ENCODE data around the gene PURB.
"Not testable (repeated sequence)": the region's sequence is repeated elsewhere in the genome, so short reads cannot be mapped to it uniquely, and the experiment has no call there.

PURB gene

DNA sequence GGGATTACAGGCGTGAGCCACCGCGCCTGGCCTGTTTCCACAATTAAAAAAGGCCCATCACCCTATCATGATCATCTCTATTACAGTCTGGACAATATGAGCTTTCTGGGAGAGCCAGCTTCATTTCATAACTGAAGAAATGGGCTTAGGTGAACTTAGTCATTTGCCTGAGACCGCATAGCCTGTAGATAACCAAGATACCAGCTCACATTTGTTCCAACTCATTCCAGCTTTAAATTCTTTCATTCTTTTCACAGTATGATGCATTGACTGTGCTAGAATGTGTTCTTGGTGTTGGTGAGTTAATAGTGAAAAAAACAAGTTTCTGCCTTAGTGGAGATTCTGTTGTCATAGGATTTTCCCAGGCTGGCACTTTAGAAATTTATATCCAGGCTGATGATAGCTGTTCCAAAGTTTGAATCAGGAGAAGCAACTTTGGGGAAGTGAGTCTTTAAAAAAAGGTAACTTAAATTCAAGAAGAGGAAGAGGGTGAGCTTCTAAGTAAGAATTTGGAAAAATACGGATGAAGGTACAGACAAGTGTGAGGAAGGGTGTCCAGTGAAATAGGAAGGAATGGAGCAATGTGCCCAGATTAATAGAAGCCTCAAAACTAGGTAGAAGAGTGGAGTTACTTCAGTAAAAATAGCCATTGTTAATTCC is 35.3 kb downstream of the PURB start:
- DNase-seq: no peak

DNA sequence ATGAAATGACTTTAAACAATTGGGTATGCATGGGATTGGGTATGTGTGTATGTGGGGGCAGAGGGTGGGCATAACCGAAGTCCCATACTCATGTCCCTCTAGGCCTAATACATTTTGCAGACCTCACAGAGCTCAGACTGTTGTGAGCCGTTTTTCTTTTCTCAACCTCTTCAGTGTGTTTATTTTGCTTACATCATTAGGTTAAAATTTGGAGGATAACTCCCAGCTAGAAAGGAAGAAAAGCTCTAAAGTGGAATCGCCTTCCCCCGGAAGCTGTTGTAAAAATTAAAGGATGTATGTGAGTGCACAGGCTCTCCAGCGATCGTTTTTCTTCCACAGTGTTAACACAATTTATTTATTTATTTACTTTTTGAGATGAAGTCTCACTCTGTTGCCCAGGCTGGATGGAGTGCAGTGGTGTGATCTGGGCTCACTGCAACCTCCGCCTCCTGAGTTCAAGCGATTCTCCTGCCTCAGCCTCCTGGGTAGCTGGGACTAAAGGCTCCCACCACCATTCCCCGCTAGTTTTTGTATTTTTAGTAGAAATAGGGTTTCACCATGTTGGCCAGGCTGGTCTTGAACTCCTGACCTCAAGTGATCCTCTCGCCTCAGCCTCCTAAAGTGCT is 36.0 kb downstream of the PURB start:
- no peak for DNase-seq

DNA sequence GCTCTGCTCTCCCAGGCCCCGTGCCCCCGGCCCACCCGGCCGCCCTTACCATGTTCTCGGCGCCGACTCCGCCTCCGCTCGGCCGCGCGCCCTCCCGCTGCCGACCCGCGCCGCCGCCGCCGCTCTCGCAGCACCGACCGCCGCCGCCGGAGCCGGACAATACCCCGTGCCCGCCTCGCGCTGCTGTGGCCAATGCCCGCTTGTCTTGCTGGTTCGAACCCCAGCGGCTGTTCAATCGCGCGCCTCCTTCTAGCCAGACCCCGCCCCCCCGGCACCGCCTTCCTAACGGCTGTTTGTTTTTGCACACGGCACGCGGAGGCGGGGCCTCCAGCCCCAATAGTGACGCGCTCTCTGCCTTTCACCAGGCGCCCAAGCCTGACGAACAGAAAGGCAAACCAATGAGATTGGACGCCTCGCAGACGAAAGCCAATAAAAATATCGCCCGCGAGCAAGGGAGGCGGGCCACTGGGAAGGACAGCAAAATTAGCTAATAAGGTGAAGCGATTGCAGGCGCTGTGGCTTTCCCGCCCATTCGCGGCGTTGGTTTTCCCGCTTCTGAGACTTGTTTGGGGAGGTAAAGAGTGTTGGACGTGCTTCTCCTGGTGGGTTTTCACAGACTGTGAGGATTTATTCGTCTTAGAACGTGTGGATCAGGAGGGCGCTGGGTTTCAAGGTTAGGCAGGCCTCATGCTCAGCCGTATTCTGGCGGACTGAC is 37.3 kb downstream of the PURB start, which contains the start of gene H2AZ2:
Gene H2AZ2 (minus strand): TSS at position 168 of the 715 bp plus-strand sequence. CDS start 116 bp downstream, at position 52.
- peak; percentile 99 for DNase-seq

DNA sequence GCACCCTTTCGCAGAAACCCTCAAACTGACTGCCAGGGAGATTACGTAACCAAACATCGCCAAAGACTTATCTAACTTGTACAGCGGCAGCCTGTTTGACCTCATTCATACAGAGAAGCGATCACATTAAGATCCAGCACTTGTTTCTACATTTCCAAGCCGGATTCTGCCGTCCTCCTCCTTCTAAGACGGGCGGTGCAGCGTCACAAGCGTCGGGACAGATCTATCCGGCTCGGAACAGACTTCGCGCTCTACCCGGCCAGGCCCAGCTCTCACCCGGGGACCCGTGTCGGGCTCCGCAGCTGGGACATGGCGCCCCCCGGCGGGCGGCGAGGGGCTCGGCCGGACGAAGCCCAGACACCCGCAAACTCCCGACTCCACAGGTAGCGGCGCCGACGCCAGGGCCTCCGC is 37.8 kb downstream of the PURB start:
- peak; percentile 75 for DNase-seq

DNA sequence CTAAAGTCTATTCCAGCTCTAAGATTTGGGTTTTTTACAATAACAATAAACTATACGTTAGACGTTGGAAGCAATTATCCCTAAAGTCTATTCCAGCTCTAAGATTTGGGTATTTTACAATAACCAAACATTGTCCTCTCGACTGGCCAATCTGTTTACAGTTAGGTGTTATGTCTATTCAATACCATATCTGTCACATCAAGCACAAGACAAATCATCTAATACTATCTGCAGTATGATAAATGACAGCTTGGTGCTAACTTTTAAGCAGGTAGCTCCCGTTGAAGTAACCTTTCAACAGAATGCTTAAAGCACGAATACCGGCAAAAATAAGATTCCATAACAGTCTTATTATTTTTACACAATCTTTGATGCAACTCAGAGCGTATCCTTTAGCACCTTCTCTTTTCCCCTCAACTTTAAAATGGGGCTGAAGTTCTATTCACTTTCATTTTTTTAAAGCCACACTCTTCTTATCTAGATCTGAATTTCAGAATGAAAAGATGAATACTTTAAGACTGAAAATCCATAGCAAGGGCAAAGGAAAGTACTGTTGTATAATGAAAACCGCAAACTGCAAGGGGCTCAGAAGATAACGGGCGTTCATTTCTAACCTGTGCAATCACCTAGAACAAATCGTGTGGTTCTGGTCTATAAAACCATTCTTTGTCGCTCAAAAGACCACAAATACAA is 38.4 kb downstream of the PURB start:
- DNase-seq: no peak

DNA sequence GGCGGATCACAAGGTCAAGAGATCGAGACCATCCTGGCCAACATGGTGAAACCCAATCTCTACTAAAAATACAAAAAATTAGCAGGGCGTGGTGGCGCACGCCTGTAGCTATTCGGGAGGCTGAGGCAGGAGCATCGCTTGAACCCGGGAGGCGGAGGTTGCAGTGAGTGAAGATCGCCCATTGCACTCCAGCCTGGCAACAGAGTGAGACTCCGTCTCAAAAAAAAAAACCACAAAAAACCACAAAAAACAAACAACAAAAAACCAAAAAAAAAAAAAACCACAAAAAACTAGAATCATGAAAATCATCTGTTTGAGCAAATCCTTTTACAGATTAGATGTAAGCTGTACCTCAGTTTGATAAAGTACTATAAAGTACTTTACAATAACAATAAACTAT is 38.9 kb downstream of the PURB start:
- peak; percentile 18 for DNase-seq

DNA sequence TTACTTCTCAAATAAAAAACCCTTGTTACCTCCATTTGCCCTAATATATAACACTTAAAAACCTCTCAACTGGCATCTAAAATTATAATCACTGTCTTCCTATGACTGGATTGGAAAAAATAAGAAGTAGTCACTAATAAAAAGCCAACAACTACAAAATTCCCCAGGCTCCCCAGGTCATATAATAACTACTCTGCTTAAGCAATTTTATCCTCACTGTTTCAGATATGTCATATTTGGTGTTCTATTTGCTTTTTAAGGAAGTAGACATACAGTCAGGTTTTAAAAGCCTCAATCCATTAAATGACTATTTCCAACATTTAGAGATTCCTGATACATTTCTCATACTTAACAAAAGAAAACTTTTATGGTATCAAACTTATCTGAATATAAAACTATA is 39.9 kb downstream of the PURB start:
- no peak for DNase-seq

DNA sequence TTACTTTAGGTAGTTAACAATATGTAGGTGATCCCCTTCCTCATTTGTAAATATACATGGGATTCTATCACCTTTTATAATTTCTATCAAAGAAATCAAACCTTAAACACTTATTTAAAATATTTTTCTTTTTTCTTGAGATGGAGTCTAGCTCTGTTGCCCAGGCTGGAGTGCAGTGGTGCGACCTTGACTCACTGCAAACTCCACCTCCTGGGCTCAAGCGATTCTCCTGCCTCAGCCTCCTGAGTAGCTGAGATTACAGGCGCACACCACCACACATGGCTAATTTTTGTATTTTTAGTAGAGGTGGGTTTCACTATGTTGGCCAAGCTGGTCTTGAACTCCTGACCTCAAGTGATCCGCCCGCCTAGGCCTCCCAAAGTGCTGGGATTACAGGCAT is 41.9 kb downstream of the PURB start:
- not testable (repeated sequence) for DNase-seq

DNA sequence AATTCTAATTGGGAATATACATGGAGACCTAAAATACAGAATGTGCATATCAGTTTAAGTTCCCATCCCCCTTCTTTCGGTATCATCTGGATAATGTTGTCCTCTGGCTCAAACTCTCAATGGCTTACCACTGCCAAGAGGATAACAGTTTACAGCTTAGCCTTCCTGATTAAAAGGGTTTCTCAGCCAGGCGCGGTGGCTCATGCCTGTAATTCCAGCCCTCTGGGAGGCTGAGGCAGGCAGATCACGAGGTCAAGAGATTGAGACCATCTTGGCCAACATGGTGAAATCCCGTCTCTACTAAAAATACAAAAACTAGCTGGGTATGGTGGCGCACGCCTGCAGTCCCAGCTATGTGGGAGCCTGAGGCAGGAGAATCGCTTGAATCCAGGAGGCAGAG is 42.7 kb downstream of the PURB start:
- DNase-seq: not testable (repeated sequence)

DNA sequence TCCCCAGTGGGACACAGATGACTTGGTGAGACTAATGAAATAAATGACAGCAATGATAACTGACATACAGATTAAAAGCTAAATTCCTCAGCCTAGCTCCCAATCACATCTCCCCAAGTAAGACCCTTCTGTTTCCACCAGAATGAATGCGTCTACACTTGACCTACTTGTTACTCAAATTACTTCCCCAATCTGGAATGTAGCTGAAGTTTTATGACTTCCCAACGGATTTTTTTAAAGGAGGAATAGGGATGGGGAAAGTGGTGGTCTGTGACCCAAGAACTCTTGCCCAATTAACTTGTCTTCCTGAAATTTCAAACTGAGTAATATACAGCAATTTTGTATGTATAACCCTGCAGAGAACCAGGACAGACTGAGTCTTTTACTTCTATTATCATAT is 46.6 kb downstream of the PURB start:
- no peak for DNase-seq

DNA sequence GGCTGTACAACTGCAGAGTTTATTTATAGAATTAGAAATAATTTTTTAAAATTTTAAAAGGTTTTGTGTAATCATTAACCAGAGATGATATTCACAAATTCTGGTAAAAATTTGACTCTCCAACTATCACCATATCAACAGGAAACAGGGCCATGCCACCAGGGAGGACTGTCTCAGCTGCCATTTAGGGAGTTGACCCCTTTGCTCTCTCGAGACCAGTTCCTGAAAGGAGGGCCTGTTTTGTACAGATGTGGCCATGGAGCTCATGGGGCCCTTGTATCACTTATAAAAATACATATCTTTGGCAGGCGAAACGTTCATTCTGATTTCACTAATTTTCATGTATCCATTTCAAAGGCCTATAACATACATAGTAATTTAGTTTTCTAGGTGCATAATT is 57.8 kb downstream of the PURB start:
- DNase-seq: no peak

All from T-helper 9 cell (primary cell).